Vagina (tissue), 2 donors: ENCODE data around the gene MSANTD1. TPM values are rescaled to one million over a fixed set of nuclear protein-coding genes. Genes with fewer than 3 reads are reported as not detected.

Source experiments
- DNase-seq, 2 donors: peaks; one replicate each; pipeline ENCODE4 v3.0.0-alpha.2; 2017; ENCODE audit errors: extremely low spot score in 2 of 2
- H3K27ac ChIP-seq: fragments of 200-600 bp; sonication (generic); one replicate; pipeline ENCODE4 v1.5.1; 2019
- H3K27me3 ChIP-seq: fragments of 200-600 bp; sonication (generic); one replicate; pipeline ENCODE4 v1.5.1; 2019
- H3K36me3 ChIP-seq, 2 donors: fragments of 200-600 bp; sonication (generic); one replicate each; pipeline ENCODE4 v1.5.1; 2017 to 2019
- H3K4me1 ChIP-seq: fragments of 200-600 bp; sonication (generic); one replicate; pipeline ENCODE4 v1.5.1; 2019
- H3K4me3 ChIP-seq, 2 donors: fragments of 200-600 bp; sonication (generic); 1 replicate in 1 of 2; 2 replicates in 1 of 2; pipeline ENCODE4 v1.5.1; 2016 to 2019
- H3K9me3 ChIP-seq: fragments of 200-600 bp; sonication (generic); one replicate; pipeline ENCODE4 v1.5.1; 2019
- CTCF ChIP-seq, 3 experiments: fragments of 450-650 bp in 2 of 3; fragments of 200-600 bp in 1 of 3; sonication (generic) in 1 of 3; IDR thresholded peaks; one replicate each; pipeline ENCODE4 v1.5.1; 2017 to 2019; ENCODE audit warnings: antibody characterized with exemption in 3 of 3, mild to moderate bottlenecking in 2 of 3, moderate library complexity in 2 of 3
- POLR2A ChIP-seq, 2 donors: fragments of 450-650 bp; IDR thresholded peaks; one replicate each; pipeline ENCODE4 v1.6.1; 2017; ENCODE audit warnings: antibody characterized with exemption in 2 of 2, mild to moderate bottlenecking in 2 of 2, moderate library complexity in 2 of 2
- POLR2AphosphoS5 ChIP-seq, 2 donors: sonication (generic); formaldehyde crosslinking; IDR thresholded peaks; one replicate each; pipeline ENCODE4 v1.9.0; 2017; ENCODE audit warnings: antibody characterized with exemption in 2 of 2, mild to moderate bottlenecking in 2 of 2, low read depth in 1 of 2; ENCODE audit not compliant: insufficient read depth in 1 of 2
- intact Hi-C: fragments of 100-400 bp; cut with DNase I; formaldehyde crosslinking; loops from one replicate; pipeline ENCODE4 v1.15.1; 2023
- total RNA-seq: library from RNA; depleted of rRNA; stranded (reverse); fragments of >200 nt; gene quantifications from one replicate; pipeline ENCODE4 v1.2.3, GENCODE V29; 2016

Gene MSANTD1
- total RNA-seq, 1 donor from 2014 or later: 0.49 TPM

- H3K36me3 ChIP-seq: peaks cover 4 to 80% of the 10 kb centered on the region in 2 donors
These were observed 36.4 kb upstream of the MSANTD1 start for GRCh38 chr4:3212391-3213105.

GRCh38 chr4:3213106-3213425, 35.9 kb upstream of the MSANTD1 start:
- Histone ChIP-seq H3K36me3 (peaks cover 4 to 84% of the 10 kb centered on the region in 2 donors), H3K9me3 (no peaks in the 10 kb centered on the region), H3K4me1 (peaks cover 3% of the 10 kb centered on the region), H3K4me3 (no peak overlapping the region), H3K27me3 (no peaks in the 10 kb centered on the region), H3K27ac (no peak overlapping the region)
- no peak for DNase-seq
- TF ChIP-seq POLR2AphosphoS5 (IDR thresholded peaks at IDR 0.05; ENCODE audit: insufficient read depth in 1 of 2, low read depth in 1 of 2): no peak
- intact Hi-C loops: no loop called here

More at GRCh38 chr4:3212391-3213105, 36.4 kb upstream of the MSANTD1 start:
- H3K9me3 ChIP-seq: no peaks in the 10 kb centered on the region
- H3K27ac ChIP-seq: no peak overlapping the region
- H3K4me1 ChIP-seq: peaks cover 8% of the 10 kb centered on the region
- no peak for DNase-seq
- TF ChIP-seq POLR2A (IDR thresholded peaks at IDR 0.05): no peak
- no peak for TF ChIP-seq CTCF (IDR thresholded peaks at IDR 0.05)
- no peak for TF ChIP-seq POLR2AphosphoS5 (IDR thresholded peaks at IDR 0.05; ENCODE audit: insufficient read depth in 1 of 2, low read depth in 1 of 2)
- intact Hi-C loops: no loop called here
- H3K4me3 ChIP-seq: no peak overlapping the region
- H3K27me3 ChIP-seq: no peaks in the 10 kb centered on the region

DNA sequence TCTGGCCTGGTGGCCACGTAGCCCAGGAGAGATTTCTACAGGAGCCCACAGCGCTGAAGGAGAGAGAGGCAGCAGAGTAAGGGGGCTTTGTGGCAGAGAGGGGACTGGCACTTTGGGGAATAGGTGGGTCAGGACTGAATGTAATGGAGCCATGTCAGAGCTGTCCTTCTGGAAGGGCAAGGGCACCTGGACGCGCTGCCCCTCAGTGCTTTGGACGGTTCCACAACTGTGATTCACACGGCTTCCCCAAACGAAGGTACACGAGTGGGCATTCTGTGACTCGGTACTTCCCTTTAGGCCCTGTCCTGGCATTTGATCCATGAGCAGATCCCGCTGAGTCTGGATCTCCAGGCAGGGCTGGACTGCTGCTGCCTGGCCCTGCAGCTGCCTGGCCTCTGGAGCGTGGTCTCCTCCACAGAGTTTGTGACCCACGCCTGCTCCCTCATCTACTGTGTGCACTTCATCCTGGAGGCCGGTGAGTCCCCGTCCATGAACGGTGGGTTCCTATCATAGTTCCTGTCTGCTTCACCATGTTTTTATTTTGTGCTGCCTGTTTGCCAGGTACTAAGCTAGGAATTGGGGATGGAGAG, 35.2 kb upstream of the MSANTD1 start:
- no peaks in the 10 kb centered on the region for H3K27me3 ChIP-seq
- TF ChIP-seq POLR2A (IDR thresholded peaks at IDR 0.05): no peak
- TF ChIP-seq CTCF (IDR thresholded peaks at IDR 0.05): no peak
- TF ChIP-seq POLR2AphosphoS5 (IDR thresholded peaks at IDR 0.05; ENCODE audit: insufficient read depth in 1 of 2, low read depth in 1 of 2): no peak
- intact Hi-C loops: no loop called here
- no peak overlapping the region for H3K27ac ChIP-seq
- no peak for DNase-seq
- no peaks in the 10 kb centered on the region for H3K4me1 ChIP-seq
- H3K36me3 ChIP-seq: peaks cover 4 to 83% of the 10 kb centered on the region in 2 donors
- H3K9me3 ChIP-seq: no peaks in the 10 kb centered on the region
- no peak overlapping the region for H3K4me3 ChIP-seq

DNA sequence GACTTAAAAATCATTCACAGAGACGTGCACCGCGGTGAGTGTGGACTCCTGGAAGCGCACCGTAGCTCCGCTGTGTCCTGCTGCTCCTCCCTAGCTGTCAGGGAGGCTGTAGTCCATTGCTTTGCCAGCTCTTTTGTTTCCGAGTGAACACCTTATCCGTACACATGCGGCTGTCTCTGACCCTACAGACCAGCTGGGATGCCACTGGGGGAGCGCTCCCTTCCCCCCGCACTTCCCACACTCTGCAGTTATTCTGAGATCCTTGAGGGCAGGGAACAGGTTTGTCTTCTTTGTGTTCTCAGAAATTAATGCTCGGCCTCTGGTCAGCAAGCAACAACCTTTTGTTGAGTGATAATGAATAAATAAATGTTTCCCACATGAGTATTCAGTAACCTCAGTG, 33.7 kb upstream of the MSANTD1 start:
- H3K4me1 ChIP-seq: no peaks in the 10 kb centered on the region
- no peaks in the 10 kb centered on the region for H3K9me3 ChIP-seq
- DNase-seq: no peak
- no peak for TF ChIP-seq POLR2A (IDR thresholded peaks at IDR 0.05)
- no peak for TF ChIP-seq POLR2AphosphoS5 (IDR thresholded peaks at IDR 0.05; ENCODE audit: insufficient read depth in 1 of 2, low read depth in 1 of 2)
- TF ChIP-seq CTCF (IDR thresholded peaks at IDR 0.05): no peak
- no peak overlapping the region for H3K4me3 ChIP-seq
- H3K27ac ChIP-seq: no peak overlapping the region
- no peaks in the 10 kb centered on the region for H3K27me3 ChIP-seq
- intact Hi-C loops: no loop called here
- peaks cover 4 to 83% of the 10 kb centered on the region in 2 donors for H3K36me3 ChIP-seq

- no peaks in the 10 kb centered on the region for H3K27me3 ChIP-seq
- no peak overlapping the region for H3K4me3 ChIP-seq
- no peak overlapping the region for H3K27ac ChIP-seq
- DNase-seq: no peak
- intact Hi-C loops: no loop called here
- TF ChIP-seq POLR2A (IDR thresholded peaks at IDR 0.05) (no peak), CTCF (IDR thresholded peaks at IDR 0.05) (no peak), POLR2AphosphoS5 (IDR thresholded peaks at IDR 0.05; ENCODE audit: insufficient read depth in 1 of 2, low read depth in 1 of 2) (no peak)
- H3K36me3 ChIP-seq: peaks cover 4 to 83% of the 10 kb centered on the region in 2 donors
- H3K9me3 ChIP-seq: no peaks in the 10 kb centered on the region
- H3K4me1 ChIP-seq: no peaks in the 10 kb centered on the region
These were observed 33.2 kb upstream of the MSANTD1 start for GRCh38 chr4:3215733-3216132.
